ENCODE data around the gene RTF2. TPM values are rescaled to one million over a fixed set of nuclear protein-coding genes. Genes with fewer than 3 reads are reported as not detected.

Gene RTF2
- total and polyA plus RNA-seq, 8 donors = 5.5 to 87.5 (median 54.7) TPM

DNA sequence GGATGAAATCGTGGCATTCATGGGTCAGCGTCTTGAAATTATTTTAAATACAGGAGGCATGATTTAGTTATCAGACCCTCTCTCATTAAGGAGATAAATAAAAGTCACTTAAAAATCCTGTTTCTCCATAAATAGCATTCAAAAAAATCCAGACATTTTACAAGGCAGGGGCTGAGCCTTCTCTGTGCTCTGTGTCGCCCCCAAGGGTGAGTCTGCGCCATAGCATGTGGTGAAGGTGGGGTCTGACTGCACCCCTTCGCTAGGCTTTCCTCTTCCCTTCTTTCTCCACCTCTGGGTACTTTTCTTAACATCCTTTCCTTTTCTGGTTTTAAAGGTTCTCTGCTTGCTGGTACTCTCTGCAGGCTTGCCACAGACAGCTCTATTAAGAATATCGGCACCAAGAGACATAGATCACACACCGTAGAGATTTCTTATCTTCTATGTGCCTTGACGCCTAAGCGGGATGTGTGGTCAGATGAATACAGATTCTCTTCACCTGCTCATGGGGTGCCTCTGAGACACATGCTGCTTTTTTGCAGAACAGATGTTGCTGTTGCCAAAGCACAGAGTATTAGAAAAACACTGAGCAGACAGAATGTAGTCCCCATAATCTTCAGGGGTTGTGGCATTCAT is 36.1 kb downstream of the RTF2 start:
- Histone ChIP-seq H3K36me3 (peaks cover 0 to 50% (median 44%) of the 10 kb centered on the region in 4 donors), H3K9me3 (no peaks in the 10 kb centered on the region), H3K27me3 (no peaks in the 10 kb centered on the region), H3K4me3 (no peak overlapping the region), H3K27ac (no peak overlapping the region), H3K4me1 (no peaks in the 10 kb centered on the region)
- intact Hi-C loops (cut with DNase I; ENCODE audit: low total_unique reads) = no loop called here
- no peak for DNase-seq
- 87 to 92% (median 90%) methylated on average over 9 of the region's 9 CpGs for WGBS, 5 donors
- TF ChIP-seq POLR2AphosphoS5 (IDR thresholded peaks at IDR 0.05) = no peak
- no peak for TF ChIP-seq EP300 (IDR thresholded peaks at IDR 0.05)
- TF ChIP-seq POLR2A (IDR thresholded peaks at IDR 0.05) = no peak
- TF ChIP-seq, protein P1, sequence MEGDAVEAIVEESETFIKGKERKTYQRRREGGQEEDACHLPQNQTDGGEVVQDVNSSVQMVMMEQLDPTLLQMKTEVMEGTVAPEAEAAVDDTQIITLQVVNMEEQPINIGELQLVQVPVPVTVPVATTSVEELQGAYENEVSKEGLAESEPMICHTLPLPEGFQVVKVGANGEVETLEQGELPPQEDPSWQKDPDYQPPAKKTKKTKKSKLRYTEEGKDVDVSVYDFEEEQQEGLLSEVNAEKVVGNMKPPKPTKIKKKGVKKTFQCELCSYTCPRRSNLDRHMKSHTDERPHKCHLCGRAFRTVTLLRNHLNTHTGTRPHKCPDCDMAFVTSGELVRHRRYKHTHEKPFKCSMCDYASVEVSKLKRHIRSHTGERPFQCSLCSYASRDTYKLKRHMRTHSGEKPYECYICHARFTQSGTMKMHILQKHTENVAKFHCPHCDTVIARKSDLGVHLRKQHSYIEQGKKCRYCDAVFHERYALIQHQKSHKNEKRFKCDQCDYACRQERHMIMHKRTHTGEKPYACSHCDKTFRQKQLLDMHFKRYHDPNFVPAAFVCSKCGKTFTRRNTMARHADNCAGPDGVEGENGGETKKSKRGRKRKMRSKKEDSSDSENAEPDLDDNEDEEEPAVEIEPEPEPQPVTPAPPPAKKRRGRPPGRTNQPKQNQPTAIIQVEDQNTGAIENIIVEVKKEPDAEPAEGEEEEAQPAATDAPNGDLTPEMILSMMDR (IDR thresholded peaks at IDR 0.05) = no peak

DNA sequence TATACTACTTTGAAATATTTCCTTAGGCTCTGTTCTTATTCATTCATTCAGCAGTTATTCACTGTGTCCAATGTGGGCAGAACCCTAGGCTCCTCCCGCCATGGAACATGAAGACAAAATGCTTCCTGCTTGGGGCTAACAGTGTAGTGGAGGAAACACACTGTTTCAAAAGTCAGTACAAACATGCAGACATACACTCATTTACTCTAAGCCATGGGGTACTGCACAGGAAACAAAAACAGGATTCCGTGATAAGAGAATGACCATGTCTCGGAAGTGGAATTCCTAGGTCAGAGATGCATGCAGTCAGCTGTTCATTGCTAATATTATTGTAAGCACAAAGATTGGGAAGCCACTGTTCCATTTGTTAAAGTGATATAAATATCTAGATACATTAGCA is 37.7 kb downstream of the RTF2 start:
- Histone ChIP-seq H3K4me3 (no peak overlapping the region), H3K36me3 (peaks cover 0 to 39% (median 31%) of the 10 kb centered on the region in 4 donors), H3K4me1 (no peaks in the 10 kb centered on the region), H3K27ac (no peak overlapping the region), H3K27me3 (no peaks in the 10 kb centered on the region), H3K9me3 (no peaks in the 10 kb centered on the region)
- 58 to 71% (median 61%) methylated on average over 3 of the region's 3 CpGs for WGBS, 5 donors
- intact Hi-C loops (cut with DNase I; ENCODE audit: low total_unique reads) = no loop called here
- no peak for DNase-seq
- TF ChIP-seq POLR2AphosphoS5 (IDR thresholded peaks at IDR 0.05) (no peak), EP300 (IDR thresholded peaks at IDR 0.05) (no peak), POLR2A (IDR thresholded peaks at IDR 0.05) (no peak)
- TF ChIP-seq, protein P1 (IDR thresholded peaks at IDR 0.05) = no peak

DNA sequence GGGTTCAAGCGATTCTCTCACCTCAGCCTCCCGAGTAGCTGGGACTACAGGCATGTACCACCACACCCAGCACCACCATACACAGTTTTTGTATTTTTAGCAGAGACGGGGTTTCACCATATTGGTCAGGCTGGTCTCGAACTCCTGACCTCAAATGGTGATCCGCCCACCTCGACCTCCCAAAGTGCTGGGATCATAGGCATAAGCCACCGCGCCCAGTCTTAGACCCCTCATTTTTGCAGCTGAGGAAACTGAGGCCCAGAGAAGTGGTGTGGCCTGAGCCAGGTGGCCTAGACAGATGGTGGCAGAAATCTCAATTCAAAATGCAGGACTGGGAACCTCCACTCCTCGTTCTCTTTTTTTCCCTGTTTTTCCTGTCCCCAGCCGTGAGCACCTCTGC is 43.5 kb downstream of the RTF2 start:
- Histone ChIP-seq H3K9me3 (no peaks in the 10 kb centered on the region), H3K27me3 (no peaks in the 10 kb centered on the region), H3K4me3 (no peak overlapping the region), H3K4me1 (peaks cover 0 to 18% (median 0%) of the 10 kb centered on the region in 4 donors), H3K27ac (no peak overlapping the region), H3K36me3 (peaks cover 10 to 64% (median 59%) of the 10 kb centered on the region in 4 donors)
- TF ChIP-seq EP300 (IDR thresholded peaks at IDR 0.05) = no peak
- TF ChIP-seq POLR2A (IDR thresholded peaks at IDR 0.05) = no peak
- TF ChIP-seq, protein P1 (IDR thresholded peaks at IDR 0.05) = no peak
- no peak for TF ChIP-seq POLR2AphosphoS5 (IDR thresholded peaks at IDR 0.05)
- intact Hi-C loops (cut with DNase I; ENCODE audit: low total_unique reads) = no loop called here
- no peak for DNase-seq
- 95 to 97% (median 97%) methylated on average over 10 of the region's 10 CpGs for WGBS, 5 donors

DNA sequence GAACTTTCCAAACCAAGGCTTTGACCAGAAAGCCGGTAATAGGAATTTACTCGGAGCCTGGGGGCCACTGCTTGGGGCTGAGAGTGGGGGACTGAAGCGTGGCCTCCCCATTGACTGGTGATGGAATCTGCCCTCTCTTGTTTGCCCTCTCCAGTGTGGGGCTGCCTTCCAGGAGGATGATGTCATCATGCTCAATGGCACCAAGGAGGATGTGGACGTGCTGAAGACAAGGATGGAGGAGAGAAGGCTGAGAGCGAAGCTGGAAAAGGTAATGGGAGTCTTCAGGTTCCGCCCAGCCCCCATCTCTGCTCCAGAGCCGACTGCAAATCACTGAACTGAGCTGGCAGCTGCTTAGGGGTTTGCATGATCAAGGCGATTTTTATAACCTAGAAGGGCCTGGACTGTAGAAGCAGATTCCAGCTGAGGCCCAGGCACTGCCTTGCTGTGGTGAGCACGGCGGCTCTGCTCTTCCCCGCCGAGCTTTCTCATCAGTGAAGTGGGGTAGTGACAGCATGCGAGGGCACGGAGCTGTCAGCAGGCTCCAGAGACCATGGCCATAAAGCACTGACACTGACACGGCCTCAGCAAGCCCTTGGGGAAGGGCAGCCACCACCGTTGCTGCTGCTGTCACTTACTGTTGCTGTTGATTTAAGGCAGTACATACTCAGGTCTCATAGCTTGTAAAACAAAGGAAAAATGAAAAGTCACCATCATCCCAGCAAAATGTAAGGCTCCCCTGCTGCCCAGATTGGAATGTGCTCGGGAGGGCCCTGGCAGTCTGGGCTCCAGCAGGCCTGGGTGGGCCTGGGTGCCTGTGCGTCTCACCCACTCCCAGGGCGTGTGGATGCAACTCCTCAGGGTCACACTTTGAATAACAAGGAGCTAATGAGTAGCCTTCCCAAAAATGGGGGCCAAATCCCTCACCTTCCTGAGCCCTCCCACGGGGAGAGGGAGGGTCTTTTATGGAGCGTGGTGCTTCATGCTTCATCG is 45.0 kb downstream of the RTF2 start:
- intact Hi-C loops (cut with DNase I; ENCODE audit: low total_unique reads) = no loop called here
- Histone ChIP-seq H3K4me1 (peaks cover 0 to 20% (median 0%) of the 10 kb centered on the region in 4 donors), H3K4me3 (no peak overlapping the region), H3K9me3 (no peaks in the 10 kb centered on the region), H3K36me3 (peaks cover 25 to 69% (median 63%) of the 10 kb centered on the region in 4 donors), H3K27ac (no peak overlapping the region), H3K27me3 (no peaks in the 10 kb centered on the region)
- DNase-seq = no peak
- TF ChIP-seq POLR2A (IDR thresholded peaks at IDR 0.05) (no peak), POLR2AphosphoS5 (IDR thresholded peaks at IDR 0.05) (no peak), EP300 (IDR thresholded peaks at IDR 0.05) (no peak)
- TF ChIP-seq, protein P1 (IDR thresholded peaks at IDR 0.05) = no peak
- 83 to 92% (median 90%) methylated on average over 22 of the region's 22 CpGs for WGBS, 5 donors
